Gastroesophageal sphincter (tissue), 4 donors: ENCODE measurements around the gene STRN. TPM values are rescaled to one million over a fixed set of nuclear protein-coding genes. Genes with fewer than 3 reads are reported as not detected.

ENCODE experiments used
- ATAC-seq: fragments of 150-250 bp; one replicate; pipeline ENCODE4 v1.9.1; 2016; ENCODE audit warnings: mild to moderate bottlenecking, moderate library complexity
- H3K27ac ChIP-seq, 4 donors: fragments of 200-600 bp; sonication (generic) in 3 of 4; 1 replicate in 3 of 4; 2 replicates in 1 of 4; pipeline ENCODE4 v1.5.1; 2016 to 2019
- H3K27me3 ChIP-seq: fragments of 200-600 bp; sonication (generic); one replicate; pipeline ENCODE4 v1.5.1; 2019
- H3K36me3 ChIP-seq, 2 donors: fragments of 200-600 bp; sonication (generic); one replicate each; pipeline ENCODE4 v1.5.1; 2019; ENCODE audit warnings: control low read depth in 1 of 2
- H3K4me1 ChIP-seq, 3 donors: fragments of 200-600 bp; sonication (generic); 1 replicate in 2 of 3; 2 replicates in 1 of 3; pipeline ENCODE4 v1.5.1; 2016 to 2019; ENCODE audit warnings: control low read depth in 2 of 3
- H3K4me3 ChIP-seq, 2 donors: fragments of 200-600 bp; sonication (generic); one replicate each; pipeline ENCODE4 v1.5.1; 2019; ENCODE audit warnings: mild to moderate bottlenecking in 1 of 2, moderate library complexity in 1 of 2
- H3K9me3 ChIP-seq, 3 donors: fragments of 200-600 bp; sonication (generic); one replicate each; pipeline ENCODE4 v1.5.1; 2017 to 2019; ENCODE audit warnings: control low read depth in 2 of 3
- CTCF ChIP-seq, 4 experiments: fragments of 200-600 bp in 2 of 4; fragments of 450-650 bp in 2 of 4; sonication (generic) in 1 of 4; IDR thresholded peaks; one replicate each; pipeline ENCODE4 v1.5.1; 2017 to 2019; ENCODE audit warnings: antibody characterized with exemption in 4 of 4, mild to moderate bottlenecking in 2 of 4, moderate library complexity in 2 of 4
- EP300 ChIP-seq: sonication (generic); formaldehyde crosslinking; IDR thresholded peaks from one replicate; pipeline ENCODE4 v1.6.1; 2017; ENCODE audit warnings: antibody characterized with exemption, mild to moderate bottlenecking
- POLR2A ChIP-seq, 2 donors: fragments of 450-650 bp; IDR thresholded peaks; one replicate each; pipeline ENCODE4 v1.6.1; 2017; ENCODE audit warnings: antibody characterized with exemption in 2 of 2, mild to moderate bottlenecking in 2 of 2, moderate library complexity in 1 of 2
- POLR2AphosphoS5 ChIP-seq: sonication (generic); formaldehyde crosslinking; IDR thresholded peaks from one replicate; pipeline ENCODE4 v1.6.1; 2017; ENCODE audit warnings: antibody characterized with exemption
- WGBS, 2 donors: methylation state at CpG; one replicate each; pipeline ENCODE4 v1.1.5; 2018; ENCODE audit warnings: low coverage in 1 of 2; 5-methylcytosine and 5-hydroxymethylcytosine counted together
- total RNA-seq, 4 donors: library from RNA; depleted of rRNA; stranded (reverse); fragments of >200 nt; gene quantifications; one replicate each; pipeline ENCODE4 v1.1.0, GENCODE V29; 2016

The STRN gene
- total RNA-seq, 4 donors from 2014 or later: 18.5 to 24.6 (median 20.9) TPM

DNA sequence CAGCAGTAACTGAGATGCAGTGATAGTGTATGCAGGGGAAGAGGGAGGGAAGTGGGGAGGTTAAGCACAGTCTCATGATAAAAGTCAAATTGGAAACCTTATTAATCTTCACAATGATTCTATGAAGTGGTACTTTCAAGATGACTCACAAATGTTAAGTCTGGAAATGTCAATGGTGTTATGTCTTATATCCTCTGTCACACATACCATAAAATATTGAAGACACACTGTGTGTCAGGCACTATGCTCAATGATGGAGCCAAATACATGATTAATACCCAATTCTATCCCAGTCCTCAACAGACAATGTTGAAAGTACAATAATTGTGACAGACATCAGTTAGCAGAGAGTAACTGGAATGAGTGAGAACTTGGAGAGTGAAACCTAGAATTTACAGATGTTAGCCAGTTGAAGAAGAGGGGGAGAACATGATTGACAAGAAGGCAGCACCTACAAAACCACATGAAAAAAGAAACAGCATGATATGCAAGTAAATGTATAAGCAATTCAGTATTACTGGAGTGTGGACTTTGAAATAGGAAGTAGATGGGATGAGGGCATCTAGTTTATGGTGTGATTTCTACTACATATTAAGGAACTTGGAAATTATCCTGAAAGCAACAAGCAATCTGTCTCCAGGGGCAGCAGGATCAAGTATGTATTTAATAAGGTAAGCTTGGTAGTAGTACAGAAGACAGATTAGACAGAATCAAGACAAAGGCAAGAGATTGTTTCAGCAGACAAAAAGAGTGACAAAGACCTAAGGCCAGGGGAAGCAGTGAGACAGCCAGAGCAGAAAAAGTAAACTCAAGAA, 107.6 kb downstream of the STRN start:
- no peak for ATAC-seq

DNA sequence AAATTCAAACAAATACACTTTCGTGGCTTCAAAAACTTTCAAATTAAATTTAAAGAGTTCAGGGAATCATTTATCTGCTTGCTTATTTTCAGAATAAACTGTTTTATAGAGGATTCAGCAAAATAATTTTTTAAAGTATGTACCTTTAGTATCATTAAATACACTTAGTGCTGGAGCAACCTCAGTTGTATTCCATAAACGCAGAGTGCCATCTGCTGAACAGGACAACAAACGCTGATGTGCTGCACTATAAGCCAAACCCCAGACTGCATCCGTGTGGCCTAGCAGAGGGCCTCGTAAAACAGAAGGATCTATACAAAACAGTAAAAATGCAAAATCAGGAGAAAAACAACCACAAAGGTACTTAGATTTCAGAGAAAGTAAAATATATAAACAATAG, 108.6 kb downstream of the STRN start:
- Histone ChIP-seq H3K36me3 (peaks cover 0 to 69% of the 10 kb centered on the region in 2 donors), H3K4me3 (no peak overlapping the region), H3K27me3 (no peaks in the 10 kb centered on the region), H3K27ac (no peak overlapping the region), H3K4me1 (no peaks in the 10 kb centered on the region), H3K9me3 (no peaks in the 10 kb centered on the region)
- no peak for ATAC-seq
- TF ChIP-seq CTCF (IDR thresholded peaks at IDR 0.05) (no peak), EP300 (no peak), POLR2AphosphoS5 (no peak), POLR2A (IDR thresholded peaks at IDR 0.05) (no peak)
- WGBS, 2 donors: 86 to 100% methylated on average over 1 to 5 of the region's 5 CpGs

More for the DNA sequence above, 107.6 kb downstream of the STRN start:
- Histone ChIP-seq H3K27me3 (no peaks in the 10 kb centered on the region), H3K27ac (no peak overlapping the region), H3K4me3 (no peak overlapping the region), H3K4me1 (no peaks in the 10 kb centered on the region), H3K9me3 (no peaks in the 10 kb centered on the region), H3K36me3 (peaks cover 0 to 61% of the 10 kb centered on the region in 2 donors)
- TF ChIP-seq POLR2A (IDR thresholded peaks at IDR 0.05) (no peak), POLR2AphosphoS5 (no peak)

DNA sequence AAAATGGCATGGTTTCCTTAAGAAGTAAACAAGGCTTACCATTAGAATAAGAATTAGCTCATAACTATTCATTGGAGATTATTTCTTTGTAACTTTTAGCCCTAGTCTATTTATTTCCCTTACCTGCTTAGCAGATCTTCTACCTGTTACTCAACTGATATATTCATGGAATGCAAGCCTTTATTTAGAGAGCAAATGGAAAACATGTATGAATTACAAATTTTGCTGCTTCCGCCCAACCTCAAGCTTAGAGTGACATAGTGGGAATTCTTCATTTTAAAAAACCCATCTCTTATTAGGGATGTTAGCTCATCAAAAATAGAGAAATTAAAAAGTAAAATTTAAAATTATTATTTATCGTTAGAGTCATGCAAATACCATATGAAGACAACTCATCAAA, 110.9 kb downstream of the STRN start:
- H3K27me3 ChIP-seq: no peaks in the 10 kb centered on the region
- H3K27ac ChIP-seq: no peak overlapping the region
- H3K36me3 ChIP-seq: peaks cover 0 to 83% of the 10 kb centered on the region in 2 donors
- H3K9me3 ChIP-seq: no peaks in the 10 kb centered on the region
- no peaks in the 10 kb centered on the region for H3K4me1 ChIP-seq
- no peak overlapping the region for H3K4me3 ChIP-seq
- WGBS, 2 donors: 100% methylated on average over 2 of the region's 2 CpGs
- ATAC-seq: no peak
- TF ChIP-seq CTCF (IDR thresholded peaks at IDR 0.05): no peak

DNA sequence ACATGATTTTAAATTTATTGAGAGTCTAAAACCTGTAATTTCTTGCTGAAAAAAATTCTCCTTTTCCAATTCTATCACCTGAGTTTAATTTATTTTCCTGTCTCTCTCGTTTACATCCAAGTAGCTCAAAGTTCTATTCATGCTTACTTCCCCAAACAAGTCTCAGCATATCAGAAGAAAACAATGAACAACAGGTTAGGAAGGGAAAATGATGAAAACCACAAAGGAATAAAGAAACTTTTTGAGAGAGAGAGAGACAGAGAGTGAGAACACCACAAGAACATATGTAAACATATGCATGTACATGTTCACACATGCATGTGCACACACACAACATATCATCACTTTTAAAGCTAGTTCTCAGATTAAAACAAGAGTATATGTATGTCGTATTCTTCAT, 112.1 kb downstream of the STRN start:
- 75 to 85% methylated on average over 2 of the region's 2 CpGs for WGBS, 2 donors
- H3K27ac ChIP-seq: no peak overlapping the region
- H3K27me3 ChIP-seq: no peaks in the 10 kb centered on the region
- no peak for TF ChIP-seq CTCF (IDR thresholded peaks at IDR 0.05)
- no peak for TF ChIP-seq EP300
- TF ChIP-seq POLR2A (IDR thresholded peaks at IDR 0.05): no peak
- no peak for TF ChIP-seq POLR2AphosphoS5
- H3K9me3 ChIP-seq: no peaks in the 10 kb centered on the region
- H3K4me3 ChIP-seq: no peak overlapping the region
- peaks cover 2 to 84% of the 10 kb centered on the region in 2 donors for H3K36me3 ChIP-seq
- no peaks in the 10 kb centered on the region for H3K4me1 ChIP-seq
- ATAC-seq: no peak

DNA sequence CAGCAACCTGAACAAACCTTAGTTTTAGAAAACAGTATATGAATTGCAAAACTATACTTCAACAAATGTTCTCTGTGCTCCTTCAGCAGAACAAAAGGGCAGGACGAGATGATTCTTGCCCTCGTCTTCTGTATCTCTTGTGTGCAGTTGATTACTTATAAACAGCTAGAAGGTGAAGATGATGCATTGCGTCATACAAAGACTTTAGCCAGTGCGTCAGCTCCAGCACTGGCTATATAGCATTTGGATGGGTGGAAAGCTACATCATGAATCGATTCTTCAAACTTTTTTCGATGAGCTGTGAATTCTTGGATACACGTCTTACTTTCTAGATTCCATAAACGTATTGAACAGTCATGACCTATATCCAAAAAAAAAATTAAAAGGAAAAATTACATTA, 117.1 kb downstream of the STRN start:
- 95 to 98% methylated on average over 6 to 8 of the region's 8 CpGs for WGBS, 2 donors
- Histone ChIP-seq H3K27ac (no peak overlapping the region), H3K9me3 (no peaks in the 10 kb centered on the region), H3K4me1 (no peaks in the 10 kb centered on the region), H3K27me3 (no peaks in the 10 kb centered on the region), H3K4me3 (no peak overlapping the region), H3K36me3 (peaks cover 5 to 68% of the 10 kb centered on the region in 2 donors)
- no peak for ATAC-seq
- TF ChIP-seq POLR2A (IDR thresholded peaks at IDR 0.05) (no peak), CTCF (IDR thresholded peaks at IDR 0.05) (no peak), POLR2AphosphoS5 (no peak), EP300 (no peak)
